H1 (cell line): ENCODE data around the gene SCMH1. TPM values are rescaled to one million over a fixed set of nuclear protein-coding genes. Genes with fewer than 3 reads are reported as not detected.

ENCODE experiments used
- CTCF ChIA-PET: fragments of 300-600 bp; sonication (Branson Sonifier 250); formaldehyde crosslinking; loops from one replicate; lab custom pipeline; 2021; ENCODE audit not compliant: partially characterized antibody; lab: Charles Lee
- POLR2A ChIA-PET: fragments of 300-600 bp; sonication (Branson Sonifier 250); formaldehyde crosslinking; loops from one replicate; lab custom pipeline; 2021; ENCODE audit warnings: inconsistent platforms; ENCODE audit not compliant: partially characterized antibody; lab: Charles Lee
- DNase-seq, 2 experiments: peaks; one replicate each; pipeline versions ENCODE4 v3.0.0 to v3.0.0-alpha.2; 2010 to 2022; ENCODE audit warnings: low spot score in 2 of 2, low read depth in 1 of 2, mixed read lengths in 1 of 2
- FAIRE-seq: peaks from 2 replicates; lab custom pipeline; 2011; peaks lifted over from hg19 to GRCh38; lab: Jason Lieb, UNC
- H2AFZ ChIP-seq: 2 replicates; pipeline ENCODE4 v1.8.1; 2012; ENCODE audit warnings: low read length, inconsistent platforms
- H2AK5ac ChIP-seq: 2 replicates; pipeline ENCODE4 v1.6.1; 2013; ENCODE audit warnings: low read depth, low read length
- H2BK120ac ChIP-seq: replicated peaks from 2 replicates; pipeline ENCODE3; 2013; ENCODE audit warnings: low read depth, low read length, inconsistent platforms
- H2BK12ac ChIP-seq: 2 replicates; pipeline ENCODE4 v1.6.1; 2013; ENCODE audit warnings: low read depth, low read length
- H2BK15ac ChIP-seq: 2 replicates; pipeline ENCODE4 v1.6.1; 2013; ENCODE audit warnings: low read length
- H2BK20ac ChIP-seq: 2 replicates; pipeline ENCODE4 v1.6.1; 2013; ENCODE audit warnings: low read length
- H2BK5ac ChIP-seq: 2 replicates; pipeline ENCODE4 v1.6.1; 2013; ENCODE audit warnings: low read depth, low read length
- H3K14ac ChIP-seq: 2 replicates; pipeline ENCODE4 v1.6.1; 2013; ENCODE audit warnings: inconsistent platforms; ENCODE audit not compliant: insufficient read length
- H3K18ac ChIP-seq: 2 replicates; pipeline ENCODE4 v1.6.1; 2013; ENCODE audit warnings: low read length; ENCODE audit errors: extremely low read depth
- H3K23ac ChIP-seq: 2 replicates; pipeline ENCODE4 v1.6.1; 2013; ENCODE audit warnings: inconsistent platforms; ENCODE audit not compliant: insufficient read length
- H3K23me2 ChIP-seq: 2 replicates; pipeline ENCODE4 v1.6.1; 2013; ENCODE audit warnings: low read depth, low read length
- H3K27ac ChIP-seq: 2 replicates; pipeline ENCODE4 v1.6.1; 2011; ENCODE audit warnings: low read depth, low read length, inconsistent platforms
- H3K27me3 ChIP-seq, 4 experiments: replicated peaks in 1 of 4; 1 replicate in 1 of 4; 2 replicates in 3 of 4; pipeline versions ENCODE4 v1.6.1 to v1.8.1; 2011 to 2013; ENCODE audit warnings: low read length in 3 of 4, mild to moderate bottlenecking in 3 of 4, inconsistent platforms in 2 of 4, mixed read lengths in 2 of 4, moderate library complexity in 1 of 4; ENCODE audit not compliant: control insufficient read depth in 3 of 4, insufficient read depth in 3 of 4; ENCODE audit errors: extremely low read depth in 1 of 4
- H3K36me3 ChIP-seq, 4 experiments: 2 replicates each; pipeline versions ENCODE4 v1.6.1 to v1.8.1; 2011 to 2013; ENCODE audit warnings: mild to moderate bottlenecking in 4 of 4, low read length in 3 of 4, moderate library complexity in 2 of 4, control low read depth in 1 of 4, inconsistent platforms in 1 of 4; ENCODE audit not compliant: insufficient read depth in 4 of 4, control insufficient read depth in 2 of 4
- H3K4ac ChIP-seq: replicated peaks from 2 replicates; pipeline ENCODE3; 2013; ENCODE audit warnings: low read length, low read depth, mixed read lengths, inconsistent platforms; ENCODE audit not compliant: insufficient read length
- H3K4me1 ChIP-seq, 4 experiments: replicated peaks in 1 of 4; 1 replicate in 1 of 4; 2 replicates in 3 of 4; pipeline versions ENCODE4 v1.6.1 to v1.8.1; 2011 to 2013; ENCODE audit warnings: low read length in 3 of 4, inconsistent platforms in 2 of 4, mixed read lengths in 1 of 4; ENCODE audit not compliant: insufficient read depth in 4 of 4, control insufficient read depth in 3 of 4
- H3K4me2 ChIP-seq, 2 experiments: 2 replicates each; pipeline versions ENCODE4 v1.6.1 to v1.8.1; 2011 to 2013; ENCODE audit warnings: low read depth in 2 of 2, low read length in 2 of 2, control low read depth in 1 of 2, inconsistent platforms in 1 of 2, mild to moderate bottlenecking in 1 of 2; ENCODE audit not compliant: insufficient read depth in 1 of 2
- H3K4me3 ChIP-seq, 4 experiments: fragments of 200-600, 300-600 bp in 1 of 4; sonication (generic), shearing (Covaris generic), sonication (Bioruptor Twin) in 1 of 4; 2 replicates each; pipeline versions ENCODE4 v1.5.1 to v1.8.1; 2011 to 2016; ENCODE audit warnings: low read length in 4 of 4, low read depth in 3 of 4, control low read depth in 2 of 4, inconsistent platforms in 2 of 4, mild to moderate bottlenecking in 2 of 4, mixed read lengths in 1 of 4, moderate library complexity in 1 of 4; ENCODE audit not compliant: insufficient read depth in 2 of 4; ENCODE audit errors: extremely low read depth in 1 of 4
- H3K56ac ChIP-seq: replicated peaks from 2 replicates; pipeline ENCODE3; 2013; ENCODE audit warnings: low read depth, mild to moderate bottlenecking, mixed read lengths, low read length, inconsistent platforms; ENCODE audit not compliant: insufficient read length
- H3K79me1 ChIP-seq: 2 replicates; pipeline ENCODE4 v1.6.1; 2013; ENCODE audit warnings: low read depth, low read length, control low read depth
- H3K79me2 ChIP-seq, 2 experiments: 2 replicates each; pipeline versions ENCODE4 v1.6.1 to v1.8.1; 2012 to 2013; ENCODE audit warnings: low read length in 2 of 2, mild to moderate bottlenecking in 2 of 2, inconsistent platforms in 1 of 2; ENCODE audit not compliant: insufficient read depth in 2 of 2, control insufficient read depth in 1 of 2
- H3K9ac ChIP-seq, 4 experiments: replicated peaks in 1 of 4; 1 replicate in 1 of 4; 2 replicates in 3 of 4; pipeline versions ENCODE4 v1.6.1 to v1.8.1; 2011 to 2013; ENCODE audit warnings: low read depth in 3 of 4, low read length in 3 of 4, control low read depth in 2 of 4, mild to moderate bottlenecking in 2 of 4, moderate library complexity in 2 of 4, inconsistent platforms in 1 of 4; ENCODE audit errors: extremely low read depth in 1 of 4
- H3K9me3 ChIP-seq, 2 experiments: 2 replicates each; pipeline versions ENCODE4 v1.6.1 to v1.8.1; 2012 to 2013; ENCODE audit warnings: mild to moderate bottlenecking in 2 of 2, moderate library complexity in 2 of 2, control low read depth in 1 of 2, inconsistent platforms in 1 of 2, low read depth in 1 of 2, low read length in 1 of 2, mixed read lengths in 1 of 2; ENCODE audit not compliant: insufficient read depth in 2 of 2
- H4K20me1 ChIP-seq, 2 experiments: replicated peaks in 1 of 2; 2 replicates each; pipeline versions ENCODE3 to v1.8.1; 2011 to 2013; ENCODE audit warnings: inconsistent platforms in 2 of 2, low read length in 2 of 2, mild to moderate bottlenecking in 1 of 2; ENCODE audit not compliant: insufficient read depth in 2 of 2, control insufficient read depth in 1 of 2
- H4K5ac ChIP-seq: 2 replicates; pipeline ENCODE4 v1.6.1; 2013; ENCODE audit warnings: low read length, low read depth, mixed read lengths, inconsistent platforms; ENCODE audit not compliant: insufficient read length
- H4K8ac ChIP-seq: 2 replicates; pipeline ENCODE4 v1.8.0; 2013; ENCODE audit warnings: mild to moderate bottlenecking, moderate library complexity, low read length, inconsistent platforms; ENCODE audit not compliant: insufficient read depth; ENCODE audit errors: extremely low read depth
- H4K91ac ChIP-seq: replicated peaks from 2 replicates; pipeline ENCODE3; 2013; ENCODE audit warnings: low read length, mixed read lengths, inconsistent platforms; ENCODE audit not compliant: insufficient read length
- CEBPB ChIP-seq: IDR thresholded peaks from 2 replicates; pipeline ENCODE4 v1.6.1; 2012; ENCODE audit warnings: low read depth, low read length
- CTCF ChIP-seq, 3 experiments: IDR thresholded peaks; 1 replicate in 2 of 3; 2 replicates in 1 of 3; pipeline versions ENCODE4 v1.5.1 to v1.6.1; 2011; ENCODE audit warnings: low read length in 3 of 3, mild to moderate bottlenecking in 3 of 3, inconsistent platforms in 2 of 3, low read depth in 1 of 3, moderate library complexity in 1 of 3; ENCODE audit not compliant: insufficient read depth in 1 of 3; ENCODE audit errors: control extremely low read depth in 1 of 3
- EZH2 ChIP-seq: fragments of 200-600 bp; sonication (generic); IDR thresholded peaks from 2 replicates; pipeline ENCODE4 v1.7.1; 2012; ENCODE audit warnings: low read depth, mild to moderate bottlenecking, moderate library complexity, low read length, inconsistent platforms; ENCODE audit not compliant: severe bottlenecking
- KDM1A ChIP-seq: fragments of 200-600, 300-600 bp; sonication (generic); IDR thresholded peaks from 2 replicates; pipeline ENCODE4 v1.7.1; 2016; ENCODE audit warnings: mild to moderate bottlenecking, low read length, borderline replicate concordance
- NANOG ChIP-seq: IDR thresholded peaks from 2 replicates; pipeline ENCODE4 v1.6.1; 2011; ENCODE audit warnings: low read length, low read depth, mild to moderate bottlenecking, inconsistent platforms; ENCODE audit not compliant: insufficient read depth, poor library complexity, severe bottlenecking
- PHF8 ChIP-seq: fragments of 200-600 bp; sonication (generic); conservative IDR thresholded peaks from 2 replicates; pipeline ENCODE4 v1.7.1; 2012; ENCODE audit warnings: low read depth, mild to moderate bottlenecking, inconsistent platforms, low read length, moderate library complexity
- RFX5 ChIP-seq: IDR thresholded peaks from 2 replicates; pipeline ENCODE4 v1.6.1; 2011; ENCODE audit warnings: low read depth, low read length, improper control_type of control experiment, borderline replicate concordance
- RXRA ChIP-seq: IDR thresholded peaks from 2 replicates; pipeline ENCODE4 v1.6.1; 2011; ENCODE audit warnings: low read depth, mild to moderate bottlenecking, low read length, moderate library complexity; ENCODE audit not compliant: insufficient read depth
- SIX5 ChIP-seq: IDR thresholded peaks from 2 replicates; pipeline ENCODE4 v1.6.1; 2011; ENCODE audit warnings: mild to moderate bottlenecking, low read depth, low read length
- TAF7 ChIP-seq: optimal IDR thresholded peaks from 2 replicates; pipeline ENCODE3; 2011; ENCODE audit warnings: low read depth, mild to moderate bottlenecking, inconsistent platforms, low read length, moderate library complexity, borderline replicate concordance
- WGBS, 2 experiments: shearing (Covaris generic) in 1 of 2; methylation state at CpG; one replicate each; pipeline versions ENCODE4 v1.1.6 to v1.1.7; 2013 to 2015; ENCODE audit warnings: low lambda C conversion rate in 2 of 2, mixed read lengths in 2 of 2, inconsistent platforms in 1 of 2, low coverage in 1 of 2, missing lambda C conversion rate in 1 of 2; ENCODE audit not compliant: insufficient replicate concordance in 2 of 2, insufficient coverage in 1 of 2, insufficient read length in 1 of 2; ENCODE audit errors: extremely low coverage in 1 of 2, missing lambda C conversion rate in 1 of 2; 5-methylcytosine and 5-hydroxymethylcytosine counted together
- polyA plus RNA-seq, 7 experiments: library from polyadenylated mRNA; depleted of rRNA in 3 of 7; stranded (reverse) in 5 of 7; unstranded in 2 of 7; fragments of >200 nt in 5 of 7; fragments of 200-250 nt in 2 of 7; gene quantifications; 1 replicate in 5 of 7; 2 replicates in 1 of 7; 4 replicates in 1 of 7; pipeline versions ENCODE4 v1.2.1 to v1.2.3, GENCODE V29; 2011 to 2013; ENCODE audit warnings: missing spikeins in 2 of 7, mixed read lengths in 2 of 7
- total RNA-seq: library from RNA; stranded (reverse); fragmentation: NEBNext Ultra II Directional; extraction: Animal tissue kit (Norgen Biotek cat#: 25700); gene quantifications from 2 replicates; pipeline ENCODE4 v1.2.1, GENCODE V29; 2021

The SCMH1 gene
- total and polyA plus RNA-seq, 2 of the 8 experiments (the other 6 are each of a cell fraction or from before 2014, with no cell fraction given) = 16.6 to 30.7 TPM

- no peak overlapping the region for H2BK20ac ChIP-seq
- WGBS, 2 experiments = 91% methylated on average over 1 of the region's 1 CpG; no CpG with 5 or more reads in 1 of the 2 experiments
- H2AFZ ChIP-seq = no peak overlapping the region
- H3K79me2 ChIP-seq = peaks cover 17 to 61% of the 10 kb centered on the region in 2 experiments
- H3K79me1 ChIP-seq = no peaks in the 10 kb centered on the region
- H3K4me3 ChIP-seq = no peak overlapping the region
- no peak overlapping the region for H4K5ac ChIP-seq
- peaks cover 4 to 11% (median 6%) of the 10 kb centered on the region in 4 experiments; a peak in 5 of 7 replicates for H3K4me1 ChIP-seq
- peaks cover 12 to 27% of the 10 kb centered on the region in 2 experiments for H4K20me1 ChIP-seq
- H3K36me3 ChIP-seq = peaks cover 27 to 47% (median 44%) of the 10 kb centered on the region in 4 experiments
- DNase-seq = no peak
- no peak overlapping the region for H3K56ac ChIP-seq
- no peak for FAIRE-seq
- CTCF ChIA-PET = interaction anchor here (1.0 to 1.6 kb wide), 3 partner anchors 9 to 120 kb away, joined by 3 to 4 read pairs (median 4); no protein-coding TSS in a partner anchor
- no peak overlapping the region for H3K23ac ChIP-seq
- no peak overlapping the region for H4K8ac ChIP-seq
- POLR2A ChIA-PET = interaction anchor here (1.1 to 9.6 kb wide), 5 partner anchors 13 to 120 kb away, joined by 3 to 49 read pairs (median 4); partner anchors contain the start of gene CITED4
- no peak overlapping the region for H2BK12ac ChIP-seq
- H3K27me3 ChIP-seq = no peaks in the 10 kb centered on the region
- H2BK5ac ChIP-seq = no peak overlapping the region
- no peak overlapping the region for H3K27ac ChIP-seq
- H4K91ac ChIP-seq = no peak overlapping the region
- no peak overlapping the region for H2AK5ac ChIP-seq
- no peak overlapping the region for H3K9ac ChIP-seq
- H3K4me2 ChIP-seq = no peak overlapping the region
- H3K23me2 ChIP-seq = peaks cover 13% of the 10 kb centered on the region; the same call in 1 of the 2 replicates
- no peaks in the 10 kb centered on the region for H3K9me3 ChIP-seq
- no peak overlapping the region for H3K14ac ChIP-seq
- H3K4ac ChIP-seq = no peak overlapping the region
- H3K18ac ChIP-seq = no peak overlapping the region
- no peak overlapping the region for H2BK120ac ChIP-seq
- no peak overlapping the region for H2BK15ac ChIP-seq
- TF ChIP-seq RFX5 = no peak
- TF ChIP-seq SIX5 = no peak
- TF ChIP-seq CTCF (IDR thresholded peaks at IDR 0.05; ENCODE audit: control extremely low read depth in 1 of 3, insufficient read depth in 1 of 3, low read depth in 1 of 3, low read length in 3 of 3) = no peak
- TF ChIP-seq KDM1A = no peak
- TF ChIP-seq PHF8 = no peak
- no peak for TF ChIP-seq RXRA
- no peak for TF ChIP-seq CEBPB
- TF ChIP-seq NANOG = no peak
- TF ChIP-seq TAF7 = no peak
- no peak for TF ChIP-seq EZH2
These were observed 259.4 kb downstream of the SCMH1 start for GRCh38 chr1:40982721-40983120.
